CD4-positive, alpha-beta T cell treated with Interleukin-21 for 1 hour (primary cell): ENCODE measurements around the gene HOXB2.

ENCODE experiments used
- DNase-seq: peaks from one replicate; pipeline ENCODE4 v3.0.0-alpha.2; 2020

HOXB2 gene

DNA sequence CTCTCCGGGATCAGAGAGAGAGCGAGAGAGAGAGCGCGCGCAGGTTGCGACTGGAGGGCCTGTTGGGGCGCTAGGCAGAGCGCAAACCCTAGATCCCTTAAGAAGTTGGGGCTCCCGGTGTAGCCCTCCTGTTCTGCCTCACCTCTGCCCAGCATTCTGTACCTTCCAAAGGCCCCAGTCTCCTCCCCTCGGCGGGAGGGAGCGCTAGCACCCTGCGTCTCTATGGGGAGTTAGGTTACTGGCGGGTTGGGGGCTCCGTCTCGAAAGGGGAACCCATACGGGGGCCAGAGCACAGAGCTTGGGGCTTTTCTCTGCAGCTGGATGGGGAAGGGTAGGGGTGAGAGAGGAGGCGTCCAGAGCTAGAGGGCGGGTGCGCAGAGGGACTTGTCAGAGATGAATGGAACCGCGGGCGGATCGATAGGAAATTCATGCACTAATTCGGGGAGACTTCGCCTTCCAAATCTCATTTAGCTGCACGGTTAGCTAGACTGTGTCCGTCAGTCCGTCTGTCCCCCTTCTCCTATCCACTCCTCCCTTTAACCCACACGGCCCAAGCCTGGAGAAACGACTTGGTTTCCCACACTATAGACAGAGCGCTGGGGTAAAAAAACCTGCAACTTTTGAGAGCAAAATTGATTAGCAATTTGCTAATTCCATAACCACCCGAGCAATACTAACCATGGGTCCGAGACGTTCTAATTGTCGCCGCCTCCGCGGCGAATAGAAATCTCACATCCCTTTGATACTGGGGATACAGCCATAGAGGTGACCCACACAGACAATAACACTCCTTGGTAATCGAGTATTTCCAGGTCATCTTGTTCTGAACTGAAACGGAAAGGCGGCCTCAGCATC lies 33.9 kb upstream of the HOXB2 start:
- no peak for DNase-seq

DNA sequence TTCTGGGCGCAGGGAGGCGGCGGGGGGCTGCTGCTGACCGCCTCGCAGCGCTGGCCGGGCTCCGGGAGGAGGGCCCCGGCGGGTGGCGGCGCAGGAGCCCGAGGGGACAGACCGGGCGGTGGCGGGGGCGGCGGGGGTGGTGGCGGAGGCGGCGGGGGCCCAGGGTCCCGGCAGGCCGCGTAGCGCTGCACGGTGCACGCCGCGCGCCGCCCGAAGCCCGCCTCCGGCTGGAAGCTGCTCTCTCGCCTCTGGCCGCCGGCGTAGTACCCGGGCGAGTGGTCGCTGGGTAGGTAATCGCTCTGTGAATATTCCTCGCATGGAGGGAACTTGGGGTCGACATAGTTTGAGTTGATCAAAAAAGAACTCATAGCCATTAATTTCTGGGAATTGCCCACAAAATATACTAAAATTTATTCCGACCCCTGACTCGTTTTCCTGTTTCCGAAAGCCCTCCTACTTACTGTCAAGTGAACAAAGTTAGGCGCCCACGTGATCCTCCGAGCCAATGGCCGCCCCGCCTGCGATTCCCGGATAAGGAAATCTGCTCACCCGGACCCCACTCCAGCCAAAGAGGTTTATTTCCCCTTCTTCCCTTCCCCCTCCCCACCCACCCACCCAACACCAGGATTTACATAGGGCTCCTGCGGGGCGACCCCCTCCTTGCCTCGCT lies 33.2 kb upstream of the HOXB2 start, which contains the start of gene HOXB4:
Gene HOXB4 (minus strand): TSS at position 405 of the 670 bp plus-strand sequence. CDS start 31 bp downstream, at position 374.
- peak; percentile 76 for DNase-seq

DNA sequence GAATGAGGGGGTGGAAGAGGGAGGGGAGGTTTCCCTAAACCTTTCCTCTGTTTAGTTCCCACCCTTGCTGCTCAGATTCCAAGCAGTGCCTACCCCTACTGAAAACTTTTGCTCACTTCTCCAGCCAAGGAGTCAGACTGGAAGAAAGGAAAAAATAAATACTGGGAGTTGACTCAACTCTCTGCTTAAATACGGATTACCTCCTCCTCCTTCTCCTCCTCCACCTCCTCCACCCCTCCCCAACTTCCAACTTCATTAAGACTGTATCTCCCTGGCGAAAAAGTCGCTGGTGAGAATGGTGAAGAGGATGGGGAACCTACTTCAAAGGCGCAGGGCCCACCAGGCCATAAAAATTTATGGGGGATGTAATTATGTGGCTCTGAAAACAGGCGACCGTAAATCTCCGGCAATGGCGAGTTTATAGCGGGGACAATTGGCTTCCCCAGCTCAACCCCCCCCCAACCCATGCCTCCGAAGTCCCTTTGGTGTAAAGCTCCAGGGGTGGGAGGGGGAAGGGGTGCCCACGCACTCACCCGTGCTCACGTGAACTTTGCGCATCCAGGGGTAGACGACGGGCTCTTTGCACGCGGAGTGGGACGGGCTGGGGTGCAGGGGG lies 32.5 kb upstream of the HOXB2 start:
- no peak for DNase-seq

DNA sequence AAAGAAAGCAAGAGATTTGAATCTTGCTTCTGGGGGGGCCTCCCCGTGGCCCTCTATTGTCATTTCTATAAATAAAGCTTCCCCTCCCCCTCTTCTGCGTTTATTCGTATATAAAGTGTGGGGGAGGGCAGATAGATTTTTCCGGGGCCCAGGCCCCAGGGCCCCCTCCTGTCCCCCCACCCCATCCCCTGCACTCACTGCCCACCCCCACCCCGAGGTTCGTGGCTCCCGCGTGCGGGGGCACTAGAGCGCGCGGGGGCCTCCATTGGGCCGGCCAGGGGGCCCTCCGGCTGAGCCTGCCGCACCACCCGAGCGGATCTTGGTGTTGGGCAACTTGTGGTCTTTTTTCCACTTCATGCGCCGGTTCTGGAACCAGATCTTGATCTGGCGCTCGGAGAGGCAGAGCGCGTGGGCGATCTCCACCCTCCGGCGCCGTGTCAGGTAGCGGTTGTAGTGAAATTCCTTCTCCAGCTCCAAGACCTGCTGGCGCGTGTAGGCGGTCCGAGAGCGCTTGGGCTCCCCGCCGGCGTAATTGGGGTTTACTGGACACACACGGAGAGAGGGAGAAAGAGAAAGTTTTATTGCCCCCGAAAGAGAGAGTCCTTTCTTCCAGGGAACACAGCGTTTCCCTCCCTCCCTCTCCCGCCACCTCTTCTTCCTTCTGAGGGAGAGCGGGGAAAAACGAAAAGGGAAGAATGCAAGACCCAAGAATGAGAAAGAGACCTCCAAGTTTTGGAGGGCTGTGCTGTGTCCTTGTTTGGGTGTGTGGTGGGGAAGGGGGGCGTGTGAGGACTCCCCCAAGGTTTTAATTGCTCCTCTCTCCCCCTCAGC lies 31.8 kb upstream of the HOXB2 start:
- DNase-seq, result no peak

- no peak for DNase-seq
Measured at GRCh38 chr17:48575673-48576478, 31.0 kb upstream of the HOXB2 start.

GRCh38 chr17:48575066-48575582 lies 30.2 kb upstream of the HOXB2 start:
- no peak for DNase-seq

DNA sequence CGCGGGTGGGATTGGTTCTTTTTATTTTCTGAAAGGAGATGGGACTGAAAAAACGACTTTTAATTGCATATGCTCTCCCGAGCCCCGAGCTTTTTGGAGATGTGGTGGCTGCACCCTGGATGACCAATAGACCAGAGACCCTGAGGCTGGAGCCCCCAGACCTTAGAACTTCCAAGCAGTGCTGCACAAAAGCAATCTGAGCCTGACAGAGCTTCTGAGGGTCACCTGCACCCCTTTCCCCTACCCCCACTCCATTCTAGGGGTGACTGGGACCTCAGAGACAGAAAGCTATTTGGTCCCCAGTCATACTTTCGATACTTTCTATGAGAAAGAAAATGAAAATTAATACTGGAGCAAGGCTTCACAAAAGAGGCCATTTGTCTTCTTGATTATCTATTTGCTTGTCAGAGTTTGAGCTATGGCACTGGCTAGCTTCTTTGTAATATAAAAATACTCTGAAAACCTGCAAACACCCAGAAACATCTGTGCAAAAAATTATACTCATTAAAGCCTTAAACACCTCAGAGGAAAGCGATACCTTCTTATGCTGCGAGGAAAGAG lies 29.7 kb upstream of the HOXB2 start:
- no peak for DNase-seq

DNA sequence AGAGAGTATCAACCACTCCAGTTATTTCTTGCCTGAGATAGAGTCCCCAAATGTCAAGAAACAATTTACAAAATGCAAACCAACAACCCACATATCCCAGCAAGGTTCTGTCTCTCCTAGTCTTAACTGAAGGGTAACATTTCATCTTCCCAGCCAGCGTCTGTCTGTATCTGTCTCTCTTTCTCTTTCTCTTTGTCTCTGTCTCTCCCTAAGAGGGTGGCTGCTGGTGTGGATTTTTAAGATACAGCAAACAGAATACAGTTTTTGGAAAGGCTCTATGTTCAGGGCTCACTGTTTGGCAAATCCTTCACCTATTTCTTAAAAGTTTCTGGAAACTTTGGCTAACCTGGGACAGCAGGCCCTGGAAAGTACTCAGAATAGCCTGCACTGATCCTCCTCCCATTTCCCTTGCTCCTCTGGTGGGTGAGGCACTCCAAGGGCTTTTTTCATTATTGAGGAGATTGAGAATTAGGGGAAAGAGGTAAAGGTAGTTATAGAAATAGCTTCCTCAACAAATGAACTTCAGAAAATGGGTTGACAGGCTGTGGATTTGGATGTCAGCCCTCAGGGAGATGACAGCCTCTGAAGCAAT lies 27.0 kb upstream of the HOXB2 start:
- DNase-seq, result no peak

- no peak for DNase-seq
Measured at GRCh38 chr17:48571024-48571818, 26.3 kb upstream of the HOXB2 start.

DNA sequence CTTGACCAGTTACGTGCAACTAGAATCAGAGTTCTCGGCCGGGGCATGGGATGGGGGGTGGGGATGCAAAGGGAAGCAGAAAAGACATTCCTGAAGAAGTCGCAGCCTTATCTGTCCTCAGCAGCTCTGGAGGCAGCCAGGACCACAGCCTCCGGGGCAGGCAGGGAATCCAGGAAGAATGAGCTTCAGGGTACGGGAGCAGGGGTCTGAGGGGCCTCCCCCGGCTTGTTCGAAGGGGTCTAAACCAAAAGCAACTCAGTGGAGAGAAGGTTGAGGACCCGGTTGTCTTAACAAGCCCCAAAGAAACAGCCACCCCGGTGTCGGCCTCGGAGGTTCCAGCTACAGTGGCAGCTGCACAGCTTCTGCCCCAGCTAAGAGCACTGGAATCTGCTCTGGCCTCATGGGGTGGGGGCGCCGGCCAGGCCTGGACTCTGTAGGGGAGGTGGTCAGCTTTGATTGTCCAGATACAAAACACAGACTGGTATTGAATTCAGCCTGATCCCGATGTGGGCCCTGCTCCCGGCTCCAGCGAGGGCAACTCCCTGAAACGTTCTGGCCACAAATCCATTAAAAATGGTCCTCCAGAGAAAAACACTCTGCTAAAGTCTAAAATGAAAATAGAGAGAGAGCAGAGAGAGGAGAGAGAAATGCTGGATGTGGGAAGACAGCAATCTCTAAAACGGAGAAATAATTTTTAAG lies 25.6 kb upstream of the HOXB2 start:
- DNase-seq, result no peak

DNA sequence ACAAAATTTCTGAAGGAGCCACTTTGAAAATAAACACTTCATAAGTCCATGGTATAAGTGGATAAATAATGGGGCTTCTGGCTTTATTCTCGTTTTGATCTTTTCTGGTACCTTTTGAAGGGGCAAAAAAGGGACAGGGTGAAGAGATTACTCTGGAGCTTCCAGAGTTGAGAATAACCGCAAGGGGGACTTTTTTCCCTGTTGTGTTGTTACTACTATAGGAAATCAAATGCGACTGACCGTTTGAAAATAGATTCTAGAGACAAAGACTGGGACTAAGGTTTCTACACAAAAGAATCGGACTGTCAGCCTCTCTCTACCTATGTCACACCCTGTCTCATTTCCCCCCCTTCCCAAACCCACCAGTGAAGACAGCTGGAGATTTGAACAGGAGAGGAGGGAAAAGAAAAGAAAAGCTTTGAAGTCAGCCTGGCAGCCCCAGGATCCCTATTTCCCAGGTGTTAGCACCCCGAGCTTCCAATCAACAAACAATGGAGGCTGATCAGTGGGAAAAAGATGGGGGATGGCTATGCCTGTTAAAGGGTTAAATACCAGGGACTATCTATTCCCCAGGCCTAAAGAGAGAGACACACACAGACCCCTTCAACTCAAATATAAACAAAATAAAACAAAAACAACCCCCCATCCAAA lies 24.9 kb upstream of the HOXB2 start:
- DNase-seq, result no peak

GRCh38 chr17:48569240-48569582 lies 24.3 kb upstream of the HOXB2 start:
- no peak for DNase-seq

DNA sequence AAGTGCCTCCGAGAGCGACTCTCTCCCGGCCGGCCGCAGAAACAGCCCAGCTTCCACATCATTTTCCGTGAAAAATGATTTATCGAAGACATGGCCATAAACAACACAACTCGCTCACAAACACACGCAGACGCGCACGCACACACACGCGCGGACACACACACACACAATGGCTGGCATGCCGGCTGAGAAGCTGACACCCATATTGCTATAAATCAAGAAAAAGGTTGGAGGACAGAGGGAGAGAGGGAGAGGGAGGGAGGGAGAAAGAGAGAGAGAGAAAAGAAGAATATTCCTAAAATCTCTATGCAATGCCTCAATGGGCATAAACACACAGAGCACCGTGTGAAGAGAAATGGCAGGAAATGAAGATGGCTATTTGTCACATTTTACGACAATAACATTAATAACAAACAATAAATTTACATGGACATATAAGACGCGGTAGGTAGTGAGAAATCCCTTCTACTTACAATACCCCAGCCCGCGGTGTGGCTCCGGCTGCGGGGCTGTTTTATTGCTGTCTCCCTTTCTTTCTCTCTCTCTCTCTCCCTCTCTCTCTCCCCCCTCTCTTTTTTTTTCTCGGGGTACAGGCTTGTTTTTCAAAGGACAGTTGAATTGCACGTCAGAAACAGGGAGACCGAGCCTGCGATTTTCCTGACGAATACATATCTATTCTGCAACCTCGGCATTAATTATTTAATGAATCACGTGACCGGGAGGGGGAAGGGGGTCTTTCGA lies 23.8 kb upstream of the HOXB2 start:
- DNase-seq, result no peak

DNA sequence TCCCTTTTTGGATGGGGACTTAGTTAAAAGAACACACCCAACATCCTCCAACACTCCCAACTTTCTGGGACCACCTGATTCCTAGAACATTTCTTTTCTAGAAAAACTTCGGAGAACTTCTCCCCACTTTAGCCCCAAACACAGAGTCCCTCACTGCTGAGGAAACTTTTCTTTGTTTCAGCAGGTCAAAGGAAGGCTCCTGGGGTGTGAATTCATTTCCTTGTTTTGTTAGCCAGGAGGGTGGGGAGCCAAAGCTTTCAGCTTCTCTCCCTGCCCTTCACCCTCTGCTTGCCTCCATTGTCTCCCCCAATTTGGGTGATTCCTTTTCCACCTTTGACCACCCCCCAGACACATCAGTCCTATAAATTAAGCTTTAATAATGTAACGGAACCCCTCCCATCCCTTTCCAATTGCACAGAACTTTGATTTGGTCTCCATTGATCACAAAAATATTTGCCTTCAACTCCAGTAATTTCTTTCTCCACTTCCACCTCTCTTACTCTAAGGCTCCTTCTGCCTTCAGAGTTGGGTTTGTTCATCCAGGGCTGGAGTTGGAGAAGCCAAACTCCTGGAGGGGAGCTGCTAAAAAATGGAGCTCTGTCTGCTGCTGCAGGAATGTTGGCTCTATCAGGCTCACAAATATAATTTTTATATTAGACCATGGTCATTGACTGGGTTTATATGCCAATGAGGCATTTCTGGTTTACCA lies 22.9 kb upstream of the HOXB2 start:
- no peak for DNase-seq

GRCh38 chr17:48567209-48567608 lies 22.3 kb upstream of the HOXB2 start:
- DNase-seq, result no peak

GRCh38 chr17:48566717-48567116 lies 21.8 kb upstream of the HOXB2 start:
- no peak for DNase-seq

DNA sequence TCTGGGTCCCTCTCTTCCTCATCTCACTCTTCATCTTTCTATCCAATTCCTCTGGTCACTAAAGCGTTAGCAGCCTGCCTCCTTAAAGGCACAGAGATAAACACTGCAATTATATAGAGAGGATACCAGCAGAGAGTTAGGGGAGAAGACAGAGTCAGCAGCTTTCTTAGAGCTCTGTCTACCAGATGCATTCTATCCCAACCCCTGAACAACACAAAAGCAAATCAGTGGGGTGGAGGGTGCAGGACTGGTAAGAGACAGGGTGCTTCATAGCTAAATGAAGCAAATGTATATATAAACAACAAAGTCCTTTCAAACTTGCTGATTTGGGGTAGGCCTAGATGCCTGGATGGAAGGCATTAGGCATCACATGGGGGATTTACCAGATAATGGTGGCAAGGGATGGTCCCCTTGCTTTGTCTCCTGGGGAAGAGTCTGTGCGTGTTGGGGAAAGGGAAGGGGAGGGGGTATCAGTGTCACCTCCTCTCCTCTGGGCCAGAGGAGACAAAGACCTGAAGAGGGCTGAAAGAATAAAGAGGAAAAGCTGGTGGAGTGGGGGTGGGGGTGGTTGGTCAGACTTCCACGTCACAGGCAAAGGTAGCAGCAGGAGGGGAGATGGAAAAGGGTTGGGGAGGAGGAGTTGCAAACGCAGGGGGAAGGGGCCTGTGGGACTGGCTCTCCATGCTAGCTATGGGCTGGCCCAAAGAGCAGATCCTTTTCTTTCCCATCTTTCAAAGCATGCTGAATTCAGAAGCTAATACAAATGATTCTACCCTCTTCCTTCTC lies 21.2 kb upstream of the HOXB2 start:
- no peak for DNase-seq
